GM18508 (cell line): ENCODE data around the gene GAL3ST2.
"Not testable (repeated sequence)": the region's sequence is repeated elsewhere in the genome, so short reads cannot be mapped to it uniquely, and the experiment has no call there.

Experiments
- ATAC-seq: cut with Tn5 transposase; IDR thresholded peaks from one replicate; pipeline ENCODE4 v1.9.1; 2021; ENCODE audit warnings: moderate number of reproducible peaks; ENCODE audit not compliant: insufficient read depth, unreplicated experiment

GAL3ST2 gene

GRCh38 chr2:241745276-241745675 is 31.3 kb upstream of the GAL3ST2 start:
- ATAC-seq: no peak

- no peak for ATAC-seq
These were observed 30.5 kb upstream of the GAL3ST2 start for GRCh38 chr2:241746084-241746483.

GRCh38 chr2:241748468-241749256 is 28.0 kb upstream of the GAL3ST2 start:
- ATAC-seq: no peak

GRCh38 chr2:241750076-241750840 is 26.4 kb upstream of the GAL3ST2 start:
- ATAC-seq: no peak

GRCh38 chr2:241751152-241751551 is 25.5 kb upstream of the GAL3ST2 start:
- no peak for ATAC-seq

- ATAC-seq: no peak
These were observed 24.8 kb upstream of the GAL3ST2 start for GRCh38 chr2:241751776-241752175.

GRCh38 chr2:241752253-241752652 is 24.4 kb upstream of the GAL3ST2 start:
- ATAC-seq: no peak

- ATAC-seq: no peak
These were observed 23.8 kb upstream of the GAL3ST2 start for GRCh38 chr2:241752689-241753276.

- ATAC-seq: no peak
These were observed 23.1 kb upstream of the GAL3ST2 start for GRCh38 chr2:241753493-241753892.

GRCh38 chr2:241754042-241754441 is 22.6 kb upstream of the GAL3ST2 start:
- ATAC-seq: no peak

GRCh38 chr2:241755166-241755565 is 21.5 kb upstream of the GAL3ST2 start:
- ATAC-seq: no peak

GRCh38 chr2:241755777-241756176 is 20.8 kb upstream of the GAL3ST2 start:
- ATAC-seq: no peak

GRCh38 chr2:241759067-241759807 is 17.4 kb upstream of the GAL3ST2 start:
- ATAC-seq: no peak

GRCh38 chr2:241759893-241760292 is 16.7 kb upstream of the GAL3ST2 start:
- not testable (repeated sequence) for ATAC-seq

- no peak for ATAC-seq
These were observed 16.3 kb upstream of the GAL3ST2 start for GRCh38 chr2:241760301-241760771.

- ATAC-seq: no peak
These were observed 14.2 kb upstream of the GAL3ST2 start for GRCh38 chr2:241762321-241762932.

GRCh38 chr2:241762933-241763369 is 13.7 kb upstream of the GAL3ST2 start:
- ATAC-seq: no peak

- ATAC-seq: no peak
These were observed 12.9 kb upstream of the GAL3ST2 start for GRCh38 chr2:241763551-241764274.
